HepG2 (cell line): ENCODE results near the gene RXFP1. TPM values are rescaled to one million over a fixed set of nuclear protein-coding genes. Genes with fewer than 3 reads are reported as not detected.

ENCODE experiments used
- ATAC-seq: fragments of 200-7000 bp; cut with Tn5 transposase; 3 replicates; pipeline ENCODE4 v1.9.1; 2020; ENCODE audit warnings: mild to moderate bottlenecking, moderate library complexity
- BruUV-seq: library from RNA; stranded (reverse); fragments of 400-500 nt; replicated peaks from 2 replicates; lab custom pipeline; 2021; lab: Mats Ljungman, UMichigan
- CTCF ChIA-PET: fragments of 300-600 bp; formaldehyde crosslinking; extraction: SDS; loops from one replicate; lab custom pipeline; 2021; ENCODE audit warnings: low total read pairs, inconsistent platforms, low intra/inter-chr PET ratio; lab: Yijun Ruan, JAX
- POLR2A ChIA-PET: fragments of 350-600 bp; sonication (Branson Sonifier 250); formaldehyde crosslinking; loops from one replicate; lab custom pipeline; 2020; ENCODE audit warnings: antibody characterized with exemption, inconsistent platforms; lab: Yijun Ruan, JAX
- DNase-seq: peaks from one replicate; pipeline ENCODE4 v3.0.0-alpha.2; 2015; ENCODE audit warnings: low spot score
- FAIRE-seq: peaks from 3 replicates; lab custom pipeline; 2011; peaks lifted over from hg19 to GRCh38; lab: Jason Lieb, UNC
- H2AFZ ChIP-seq: one replicate; pipeline ENCODE4 v1.6.1; 2011; ENCODE audit warnings: low read length, inconsistent platforms
- H3K27ac ChIP-seq: fragments of 300-600 bp; 3 replicates; pipeline ENCODE4 v1.8.0; 2011; ENCODE audit warnings: mixed run types, mild to moderate bottlenecking, mixed read lengths, low read length, inconsistent platforms; ENCODE audit not compliant: insufficient read depth; ENCODE audit errors: extremely low read length
- H3K27me3 ChIP-seq, 2 experiments: fragments of 200-600 bp in 1 of 2; 2 replicates in 1 of 2; 3 replicates in 1 of 2; pipeline versions ENCODE4 v1.6.0 to v1.8.0; 2011; ENCODE audit warnings: low read length in 2 of 2, mild to moderate bottlenecking in 2 of 2, moderate library complexity in 2 of 2, inconsistent platforms in 1 of 2; ENCODE audit not compliant: insufficient read depth in 2 of 2, control insufficient read depth in 1 of 2
- H3K36me3 ChIP-seq, 2 experiments: fragments of 200-600 bp in 1 of 2; replicated peaks in 1 of 2; 2 replicates in 1 of 2; 3 replicates in 1 of 2; pipeline versions ENCODE4 v1.5.1 to v1.8.0; 2011; ENCODE audit warnings: low read length in 2 of 2, inconsistent platforms in 1 of 2; ENCODE audit not compliant: insufficient read depth in 2 of 2, control insufficient read depth in 1 of 2
- H3K4me1 ChIP-seq: 2 replicates; pipeline ENCODE4 v1.5.1; 2012; ENCODE audit warnings: low read length, inconsistent platforms; ENCODE audit not compliant: insufficient read depth
- H3K4me2 ChIP-seq: 2 replicates; pipeline ENCODE4 v1.6.0; 2011; ENCODE audit warnings: low read depth, low read length, inconsistent platforms
- H3K4me3 ChIP-seq, 3 experiments: fragments of 200-600 bp in 1 of 3; sonication (generic), shearing (Covaris generic) in 1 of 3; replicated peaks in 1 of 3; 2 replicates each; pipeline ENCODE4 v1.5.1; 2011 to 2016; ENCODE audit warnings: low read length in 3 of 3, inconsistent platforms in 2 of 3, low read depth in 2 of 3, mild to moderate bottlenecking in 2 of 3, control low read depth in 1 of 3, mixed read lengths in 1 of 3; ENCODE audit not compliant: insufficient read depth in 1 of 3
- H3K79me2 ChIP-seq: one replicate; pipeline ENCODE4 v1.6.1; 2011; ENCODE audit warnings: low read length, inconsistent platforms; ENCODE audit not compliant: insufficient read depth
- H3K9ac ChIP-seq: 2 replicates; pipeline ENCODE4 v1.6.0; 2011; ENCODE audit warnings: mild to moderate bottlenecking, low read depth, low read length, inconsistent platforms; ENCODE audit not compliant: insufficient read depth
- H3K9me3 ChIP-seq: 2 replicates; pipeline ENCODE4 v1.5.1; 2012; ENCODE audit warnings: mild to moderate bottlenecking, low read length
- H4K20me1 ChIP-seq: 2 replicates; pipeline ENCODE4 v1.6.0; 2011; ENCODE audit warnings: inconsistent platforms, mild to moderate bottlenecking, low read length, moderate library complexity; ENCODE audit not compliant: insufficient read depth
- ADNP ChIP-seq: sonication (generic); formaldehyde crosslinking; IDR thresholded peaks from 2 replicates; pipeline ENCODE4 v1.4.0; 2020; ENCODE audit warnings: missing genetic modification reagents
- CENPT ChIP-seq: sonication (generic); formaldehyde crosslinking; IDR thresholded peaks from 2 replicates; pipeline ENCODE4 v1.8.0; 2022; ENCODE audit warnings: low read depth, mild to moderate bottlenecking, moderate library complexity, missing genetic modification reagents
- TBL1XR1 ChIP-seq: fragments of 150-350 bp; IDR thresholded peaks from 2 replicates; pipeline ENCODE4 v1.6.1; 2014; ENCODE audit warnings: borderline replicate concordance, low read length; ENCODE audit not compliant: partially characterized antibody
- XRCC5 ChIP-seq: fragments of 200-400 bp; formaldehyde crosslinking; optimal IDR thresholded peaks from 2 replicates; pipeline ENCODE3; 2017; ENCODE audit warnings: mild to moderate bottlenecking, low read length
- ZNF136 ChIP-seq: sonication (generic); formaldehyde crosslinking; IDR thresholded peaks from 2 replicates; pipeline ENCODE4 v1.8.1; 2022; ENCODE audit warnings: low read depth, mild to moderate bottlenecking, moderate library complexity, missing genetic modification reagents
- WGBS: methylation state at CpG from one replicate; pipeline ENCODE4 v1.1.6; 2017; ENCODE audit warnings: low lambda C conversion rate; 5-methylcytosine and 5-hydroxymethylcytosine counted together
- in situ Hi-C: cut with HindIII; loops from 2 replicates; pipeline ENCODE4 v1.10.0; 2017; ENCODE audit warnings: low pct_unique_long_range_greater_than_20kb; ENCODE audit not compliant: extremely low pct_ligation_motif_present
- intact Hi-C: fragments of 100-400 bp; cut with micrococcal nuclease; formaldehyde crosslinking; loops from one replicate; pipeline ENCODE4 v1.10.0; 2022; ENCODE audit not compliant: unreplicated experiment
- polyA plus RNA-seq, 8 experiments: library from polyadenylated mRNA; depleted of rRNA in 3 of 8; stranded (reverse) in 7 of 8; unstranded in 1 of 8; fragments of >200 nt; fragmentation: Illumina TruSeq in 4 of 8; extraction: Trizol in 4 of 8; gene quantifications; 2 replicates each; pipeline versions ENCODE4 v1.2.1 to v1.2.3, GENCODE V29; 2011 to 2016; ENCODE audit warnings: low read depth in 4 of 8, missing spikeins in 1 of 8, mixed read lengths in 1 of 8; ENCODE audit not compliant: insufficient read depth in 1 of 8
- total RNA-seq, 5 experiments: library from RNA; depleted of rRNA; stranded (reverse); fragments of >200 nt; fragmentation: Illumina TruSeq; extraction: Trizol; gene quantifications; 2 replicates each; pipeline ENCODE4 v1.2.3, GENCODE V29; 2016; ENCODE audit warnings: low read depth in 1 of 5
- TF ChIP-seq, protein P1 (sequence below): sonication (generic); formaldehyde crosslinking; IDR thresholded peaks from 2 replicates; pipeline ENCODE4 v1.4.0; 2020; ENCODE audit warnings: mild to moderate bottlenecking, missing genetic modification reagents

Gene RXFP1
- total and polyA plus RNA-seq, 2 of the 13 experiments (the other 11 are each of a cell fraction or from before 2014, with no cell fraction given) = not detected

DNA sequence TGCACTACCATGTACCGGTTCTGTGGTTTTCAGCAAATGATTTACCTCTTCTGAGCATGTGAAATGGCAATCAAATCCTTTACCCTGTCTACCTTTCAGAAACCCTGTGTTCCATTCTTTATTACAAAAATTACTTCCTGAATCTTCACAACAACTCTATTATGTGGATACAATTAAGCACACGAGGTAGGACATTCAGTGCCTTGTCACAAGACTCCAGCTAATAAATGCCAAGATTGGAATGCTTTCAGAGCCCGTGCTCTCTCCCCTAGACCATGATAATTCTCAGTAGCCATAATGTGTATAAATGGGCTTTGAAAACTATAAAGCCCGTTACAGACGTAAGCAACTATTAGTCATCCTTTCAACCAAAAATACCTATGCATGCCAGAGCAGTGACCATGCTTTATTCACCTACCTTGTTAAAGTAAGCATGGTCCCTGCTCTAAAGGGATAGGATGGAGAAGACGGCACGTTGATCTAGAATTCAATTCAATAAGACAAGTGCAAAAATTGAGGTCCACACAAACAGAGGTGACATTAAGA lies 2.4 kb downstream of the RXFP1 start (continued):
- TF ChIP-seq, protein P1, sequence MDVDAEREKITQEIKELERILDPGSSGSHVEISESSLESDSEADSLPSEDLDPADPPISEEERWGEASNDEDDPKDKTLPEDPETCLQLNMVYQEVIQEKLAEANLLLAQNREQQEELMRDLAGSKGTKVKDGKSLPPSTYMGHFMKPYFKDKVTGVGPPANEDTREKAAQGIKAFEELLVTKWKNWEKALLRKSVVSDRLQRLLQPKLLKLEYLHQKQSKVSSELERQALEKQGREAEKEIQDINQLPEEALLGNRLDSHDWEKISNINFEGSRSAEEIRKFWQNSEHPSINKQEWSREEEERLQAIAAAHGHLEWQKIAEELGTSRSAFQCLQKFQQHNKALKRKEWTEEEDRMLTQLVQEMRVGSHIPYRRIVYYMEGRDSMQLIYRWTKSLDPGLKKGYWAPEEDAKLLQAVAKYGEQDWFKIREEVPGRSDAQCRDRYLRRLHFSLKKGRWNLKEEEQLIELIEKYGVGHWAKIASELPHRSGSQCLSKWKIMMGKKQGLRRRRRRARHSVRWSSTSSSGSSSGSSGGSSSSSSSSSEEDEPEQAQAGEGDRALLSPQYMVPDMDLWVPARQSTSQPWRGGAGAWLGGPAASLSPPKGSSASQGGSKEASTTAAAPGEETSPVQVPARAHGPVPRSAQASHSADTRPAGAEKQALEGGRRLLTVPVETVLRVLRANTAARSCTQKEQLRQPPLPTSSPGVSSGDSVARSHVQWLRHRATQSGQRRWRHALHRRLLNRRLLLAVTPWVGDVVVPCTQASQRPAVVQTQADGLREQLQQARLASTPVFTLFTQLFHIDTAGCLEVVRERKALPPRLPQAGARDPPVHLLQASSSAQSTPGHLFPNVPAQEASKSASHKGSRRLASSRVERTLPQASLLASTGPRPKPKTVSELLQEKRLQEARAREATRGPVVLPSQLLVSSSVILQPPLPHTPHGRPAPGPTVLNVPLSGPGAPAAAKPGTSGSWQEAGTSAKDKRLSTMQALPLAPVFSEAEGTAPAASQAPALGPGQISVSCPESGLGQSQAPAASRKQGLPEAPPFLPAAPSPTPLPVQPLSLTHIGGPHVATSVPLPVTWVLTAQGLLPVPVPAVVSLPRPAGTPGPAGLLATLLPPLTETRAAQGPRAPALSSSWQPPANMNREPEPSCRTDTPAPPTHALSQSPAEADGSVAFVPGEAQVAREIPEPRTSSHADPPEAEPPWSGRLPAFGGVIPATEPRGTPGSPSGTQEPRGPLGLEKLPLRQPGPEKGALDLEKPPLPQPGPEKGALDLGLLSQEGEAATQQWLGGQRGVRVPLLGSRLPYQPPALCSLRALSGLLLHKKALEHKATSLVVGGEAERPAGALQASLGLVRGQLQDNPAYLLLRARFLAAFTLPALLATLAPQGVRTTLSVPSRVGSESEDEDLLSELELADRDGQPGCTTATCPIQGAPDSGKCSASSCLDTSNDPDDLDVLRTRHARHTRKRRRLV (CRISPR knock-in tag) = no peak

DNA sequence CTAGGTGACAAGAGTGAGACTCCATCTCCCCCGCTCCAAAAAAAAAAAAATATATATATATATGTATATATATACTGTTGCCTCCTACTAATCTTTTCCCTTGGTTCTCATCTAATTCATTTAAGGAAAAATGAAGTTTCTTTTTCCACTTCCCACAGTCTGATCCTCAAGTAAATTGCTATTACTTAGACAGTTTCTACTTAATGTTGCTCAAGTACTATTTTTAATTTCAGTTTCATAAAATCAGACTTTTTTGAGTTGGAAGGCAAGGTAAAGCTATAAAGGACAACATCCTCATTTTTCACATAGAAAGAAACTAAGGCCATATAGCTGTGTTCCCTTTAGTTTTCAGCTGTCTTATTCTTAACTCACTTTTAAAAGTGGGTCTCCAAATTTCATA lies 5.8 kb downstream of the RXFP1 start:
- ATAC-seq = no peak
- POLR2A ChIA-PET = no interaction called here
- no peak overlapping the region for H3K27ac ChIP-seq
- H3K79me2 ChIP-seq = no peaks in the 10 kb centered on the region
- no peak overlapping the region for H2AFZ ChIP-seq
- CTCF ChIA-PET = no interaction called here
- no peak for DNase-seq
- H3K9me3 ChIP-seq = no peaks in the 10 kb centered on the region
- no peak for TF ChIP-seq XRCC5
- TF ChIP-seq ADNP = no peak
- no peak for TF ChIP-seq TBL1XR1
- TF ChIP-seq ZNF136 = no peak
- TF ChIP-seq CENPT = no peak
- in situ Hi-C loops (no loop called here), intact Hi-C loops (no loop called here)
- H3K9ac ChIP-seq = no peak overlapping the region
- no peak overlapping the region for H3K4me3 ChIP-seq
- WGBS = 0% methylated on average over 1 of the region's 1 CpG
- no peaks in the 10 kb centered on the region for H4K20me1 ChIP-seq
- no peak for FAIRE-seq
- no peaks in the 10 kb centered on the region for H3K36me3 ChIP-seq
- 0 out of 5 replicates have a peak, but pooled peaks cover 0 to 2% of the 10 kb centered on the region in 2 experiments for H3K27me3 ChIP-seq
- H3K4me2 ChIP-seq = no peak overlapping the region
- no peaks in the 10 kb centered on the region for H3K4me1 ChIP-seq
- BruUV-seq = no TSS peak
